B cell (primary cell): ENCODE results near the gene F9. TPM values are rescaled to one million over a fixed set of nuclear protein-coding genes. Genes with fewer than 3 reads are reported as not detected.

Experiments
- ATAC-seq: fragments of 200-7000 bp; cut with Tn5 transposase; one replicate; pipeline ENCODE4 v1.10.0; 2021; ENCODE audit warnings: low read depth, mild to moderate bottlenecking, moderate number of reproducible peaks, moderate library complexity
- CTCF ChIA-PET: fragments of 350-600 bp; sonication (Branson Sonifier 250); formaldehyde crosslinking; loops from one replicate; lab custom pipeline; 2021; ENCODE audit warnings: antibody characterized with exemption, inconsistent platforms; lab: Charles Lee
- POLR2A ChIA-PET: fragments of 350-600 bp; sonication (Branson Sonifier 250); formaldehyde crosslinking; loops from one replicate; lab custom pipeline; 2021; ENCODE audit warnings: antibody characterized with exemption; lab: Charles Lee
- DNase-seq: peaks from one replicate; pipeline ENCODE4 v3.0.0; 2013
- H2AFZ ChIP-seq: 2 replicates; pipeline ENCODE4 v1.6.1; 2012; ENCODE audit warnings: mild to moderate bottlenecking, low read depth, low read length; ENCODE audit not compliant: insufficient read depth, poor library complexity, severe bottlenecking
- H3K27ac ChIP-seq, 2 donors: 1 replicate in 1 of 2; 2 replicates in 1 of 2; pipeline ENCODE4 v1.5.1; 2012 to 2013; ENCODE audit warnings: low read length in 2 of 2, mild to moderate bottlenecking in 2 of 2, moderate library complexity in 1 of 2
- H3K27me3 ChIP-seq, 4 experiments: fragments of 200-600 bp in 1 of 4; sonication (generic) in 1 of 4; replicated peaks in 1 of 4; 1 replicate in 2 of 4; 2 replicates in 2 of 4; pipeline versions ENCODE4 v1.6.1 to v1.7.0; 2013 to 2016; ENCODE audit warnings: low read length in 3 of 4, mild to moderate bottlenecking in 2 of 4, mixed read lengths in 1 of 4, moderate library complexity in 1 of 4; ENCODE audit not compliant: insufficient read depth in 4 of 4, control insufficient read depth in 3 of 4; ENCODE audit errors: control extremely low read depth in 1 of 4
- H3K36me3 ChIP-seq, 2 experiments: replicated peaks in 1 of 2; 1 replicate in 1 of 2; 2 replicates in 1 of 2; pipeline versions ENCODE4 v1.6.1 to v1.7.1; 2013; ENCODE audit warnings: low read length in 1 of 2; ENCODE audit not compliant: insufficient read depth in 2 of 2, control insufficient read depth in 1 of 2; ENCODE audit errors: control extremely low read depth in 1 of 2, extremely low read depth in 1 of 2
- H3K4me1 ChIP-seq, 2 donors: fragments of 200-600 bp in 1 of 2; sonication (generic) in 1 of 2; 1 replicate in 1 of 2; 2 replicates in 1 of 2; pipeline versions ENCODE4 v1.5.1 to v1.6.1; 2013 to 2017; ENCODE audit warnings: low read length in 2 of 2; ENCODE audit not compliant: control insufficient read depth in 2 of 2, insufficient read depth in 2 of 2
- H3K4me2 ChIP-seq: replicated peaks from 2 replicates; pipeline ENCODE3; 2012; ENCODE audit warnings: mild to moderate bottlenecking, low read depth, low read length; ENCODE audit not compliant: poor library complexity, severe bottlenecking
- H3K4me3 ChIP-seq, 5 experiments: fragments of 200-600 bp in 1 of 5; sonication (generic) in 1 of 5; 1 replicate in 3 of 5; 2 replicates in 2 of 5; pipeline versions ENCODE4 v1.5.1 to v1.7.0; 2011 to 2016; ENCODE audit warnings: low read length in 4 of 5, mild to moderate bottlenecking in 4 of 5, low read depth in 2 of 5, control low read depth in 1 of 5, moderate library complexity in 1 of 5; ENCODE audit not compliant: insufficient read depth in 1 of 5; ENCODE audit errors: control extremely low read depth in 1 of 5, extremely low read depth in 1 of 5
- H3K79me2 ChIP-seq: fragments of 200-600 bp; sonication (generic); one replicate; pipeline ENCODE4 v1.6.0; 2016; ENCODE audit warnings: low read length; ENCODE audit not compliant: control insufficient read depth, insufficient read depth
- H3K9ac ChIP-seq: fragments of 200-600 bp; sonication (generic); 2 replicates; pipeline ENCODE4 v1.6.1; 2017; ENCODE audit warnings: mild to moderate bottlenecking, low read length, moderate library complexity
- H3K9me3 ChIP-seq, 3 donors: one replicate each; pipeline versions ENCODE4 v1.6.1 to v1.7.1; 2013; ENCODE audit warnings: low read length in 2 of 3; ENCODE audit not compliant: control insufficient read depth in 2 of 3, insufficient read depth in 1 of 3; ENCODE audit errors: control extremely low read depth in 1 of 3
- H4K20me1 ChIP-seq: 2 replicates; pipeline ENCODE4 v1.6.0; 2012; ENCODE audit warnings: mild to moderate bottlenecking, low read length; ENCODE audit not compliant: insufficient read depth, control insufficient read depth, poor library complexity, severe bottlenecking
- H3K27ac Mint-ChIP-seq: one replicate; pipeline ENCODE4 v1.8.0; 2021; ENCODE audit warnings: mixed read lengths
- H3K27me3 Mint-ChIP-seq: one replicate; pipeline ENCODE4 v1.8.0; 2021; ENCODE audit warnings: mixed read lengths
- H3K4me1 Mint-ChIP-seq: one replicate; pipeline ENCODE4 v1.8.0; 2021; ENCODE audit warnings: mixed read lengths
- H3K4me3 Mint-ChIP-seq: one replicate; pipeline ENCODE4 v1.8.0; 2021; ENCODE audit warnings: mixed read lengths
- H3K9me3 Mint-ChIP-seq: one replicate; pipeline ENCODE4 v1.8.0; 2022; ENCODE audit warnings: mixed read lengths; ENCODE audit not compliant: insufficient read depth
- CTCF ChIP-seq: fragments of 200-600 bp; IDR thresholded peaks from one replicate; pipeline ENCODE4 v1.8.0; 2022; ENCODE audit warnings: antibody characterized with exemption, mild to moderate bottlenecking
- EZH2 ChIP-seq: IDR thresholded peaks from 2 replicates; pipeline ENCODE4 v1.6.1; 2012; ENCODE audit warnings: borderline replicate concordance, low read depth, mild to moderate bottlenecking, moderate library complexity, low read length; ENCODE audit not compliant: insufficient read depth, poor library complexity, severe bottlenecking
- WGBS: methylation state at CpG from one replicate; pipeline ENCODE4 v1.1.5; 2013; ENCODE audit warnings: missing lambda C conversion rate; ENCODE audit not compliant: insufficient coverage; 5-methylcytosine and 5-hydroxymethylcytosine counted together
- intact Hi-C: fragments of 100-400 bp; cut with micrococcal nuclease; formaldehyde crosslinking; loops from one replicate; pipeline ENCODE4 v1.10.0; 2022
- polyA minus RNA-seq: library from RNA; depleted of rRNA, polyadenylated mRNA; stranded (reverse); fragments of >200 nt; gene quantifications from 2 replicates; pipeline ENCODE4 v1.2.3, GENCODE V29; 2012
- polyA plus RNA-seq: library from polyadenylated mRNA; depleted of rRNA; stranded (reverse); fragments of >200 nt; gene quantifications from 2 replicates; pipeline ENCODE4 v1.2.3, GENCODE V29; 2012
- total RNA-seq, 2 donors: library from RNA; stranded (reverse); fragments of 120-200 nt in 1 of 2; gene quantifications; 1 replicate in 1 of 2; 2 replicates in 1 of 2; pipeline versions ENCODE4 v1.2.3 to v1.2.4, GENCODE V29; 2013 to 2022

F9 gene
- total RNA-seq: not detected in 2 replicates
- not detected for total RNA-seq (2013)
- polyA plus RNA-seq: not detected in 2 replicates
- polyA minus RNA-seq: not detected in 2 replicates

- H3K4me2 ChIP-seq: no peak within 1 kb of the TSS
- no peak within 1 kb of the TSS for H3K27ac Mint-ChIP-seq
- H3K4me3 ChIP-seq: no peak within 1 kb of the TSS
- no peak within 1 kb of the TSS for H3K4me3 Mint-ChIP-seq
- no peaks in the 10 kb centered on the region for H3K27me3 ChIP-seq
- ChIA-PET POLR2A (no interaction called here), CTCF (no interaction called here)
- no peaks in the 10 kb centered on the region for H3K27me3 Mint-ChIP-seq
- ATAC-seq (no peak), DNase-seq (no peak)
- H3K4me1 Mint-ChIP-seq: no peaks in the 10 kb centered on the region
- no peaks in the 10 kb centered on the region for H3K36me3 ChIP-seq
- H3K9me3 ChIP-seq: no peaks in the 10 kb centered on the region
- H4K20me1 ChIP-seq: no peaks in the 10 kb centered on the region
- H2AFZ ChIP-seq: no peak within 1 kb of the TSS
- no peak within 1 kb of the TSS for H3K27ac ChIP-seq
- H3K79me2 ChIP-seq: no peaks in the 10 kb centered on the region
- no CpG with 5 or more reads among the region's 4 CpGs for WGBS
- no peak within 1 kb of the TSS for H3K9ac ChIP-seq
- no peaks in the 10 kb centered on the region for H3K4me1 ChIP-seq
- H3K9me3 Mint-ChIP-seq: no peaks in the 10 kb centered on the region
- TF ChIP-seq EZH2 (no peak), CTCF (no peak)
- intact Hi-C loops: no loop called here
Measured at GRCh38 chrX:139530550-139530949, at the start of gene F9. TSS of gene F9 (plus strand) at chrX:139530739. CDS start at chrX:139530765, 26 bp downstream.

- intact Hi-C loops: no loop called here
- Mint-ChIP-seq H3K27me3 (no peaks in the 10 kb centered on the region), H3K4me1 (no peaks in the 10 kb centered on the region), H3K27ac (no peak overlapping the region), H3K4me3 (no peak overlapping the region), H3K9me3 (peaks cover 3% of the 10 kb centered on the region)
- Histone ChIP-seq H3K4me3 (no peak overlapping the region), H3K27ac (no peak overlapping the region), H3K27me3 (no peaks in the 10 kb centered on the region), H2AFZ (no peak overlapping the region), H3K36me3 (no peaks in the 10 kb centered on the region), H3K4me1 (no peaks in the 10 kb centered on the region), H3K9ac (no peak overlapping the region), H3K79me2 (no peaks in the 10 kb centered on the region), H3K9me3 (no peaks in the 10 kb centered on the region), H4K20me1 (no peaks in the 10 kb centered on the region), H3K4me2 (no peak overlapping the region)
- POLR2A ChIA-PET: no interaction called here
- WGBS: 50% methylated on average over 1 of the region's 2 CpGs
- no peak for ATAC-seq
- TF ChIP-seq EZH2 (no peak), CTCF (no peak)
- DNase-seq: no peak
- CTCF ChIA-PET: no interaction called here
Measured at GRCh38 chrX:139483699-139484098, 46.8 kb upstream of the F9 start.
